CD14-positive monocyte (primary cell): ENCODE results near the gene REELD1. TPM values are rescaled to one million over a fixed set of nuclear protein-coding genes. Genes with fewer than 3 reads are reported as not detected.

ENCODE experiments used
- DNase-seq, 3 donors: peaks; one replicate each; pipeline ENCODE4 v3.0.0-alpha.2; 2011 to 2022
- H2AFZ ChIP-seq: 2 replicates; pipeline ENCODE4 v1.6.0; 2012; ENCODE audit warnings: mild to moderate bottlenecking, low read depth, low read length, inconsistent platforms; ENCODE audit not compliant: insufficient read depth, poor library complexity, severe bottlenecking
- H3K27ac ChIP-seq, 2 donors: 1 replicate in 1 of 2; 2 replicates in 1 of 2; pipeline ENCODE4 v1.5.1; 2012 to 2013; ENCODE audit warnings: low read length in 2 of 2, control low read depth in 1 of 2, inconsistent platforms in 1 of 2, low read depth in 1 of 2, mild to moderate bottlenecking in 1 of 2
- H3K27me3 ChIP-seq, 2 donors: one replicate each; pipeline versions ENCODE4 v1.6.0 to v1.6.1; 2011 to 2013; ENCODE audit warnings: low read length in 2 of 2; ENCODE audit not compliant: control insufficient read depth in 2 of 2, insufficient read depth in 2 of 2
- H3K36me3 ChIP-seq, 2 donors: replicated peaks in 1 of 2; 1 replicate in 1 of 2; 2 replicates in 1 of 2; pipeline versions ENCODE4 v1.5.1 to v1.6.1; 2012 to 2013; ENCODE audit warnings: low read length in 2 of 2, control low read depth in 1 of 2, inconsistent platforms in 1 of 2, mild to moderate bottlenecking in 1 of 2; ENCODE audit not compliant: insufficient read depth in 2 of 2, control insufficient read depth in 1 of 2
- H3K4me1 ChIP-seq, 2 donors: 1 replicate in 1 of 2; 2 replicates in 1 of 2; pipeline versions ENCODE4 v1.5.1 to v1.6.1; 2012 to 2013; ENCODE audit warnings: low read length in 2 of 2, control low read depth in 1 of 2, inconsistent platforms in 1 of 2, mild to moderate bottlenecking in 1 of 2, moderate library complexity in 1 of 2; ENCODE audit not compliant: insufficient read depth in 2 of 2, control insufficient read depth in 1 of 2
- H3K4me2 ChIP-seq: replicated peaks from 2 replicates; pipeline ENCODE3; 2012; ENCODE audit warnings: low read length, moderate library complexity, mild to moderate bottlenecking; ENCODE audit not compliant: poor library complexity, severe bottlenecking; ENCODE audit errors: extremely low read depth
- H3K4me3 ChIP-seq, 3 experiments: fragments of 200-600 bp in 1 of 3; sonication (generic) in 1 of 3; replicated peaks in 1 of 3; 1 replicate in 2 of 3; 2 replicates in 1 of 3; pipeline ENCODE4 v1.5.1; 2011 to 2013; ENCODE audit warnings: low read length in 3 of 3, mild to moderate bottlenecking in 3 of 3, control low read depth in 2 of 3, low read depth in 2 of 3, inconsistent platforms in 1 of 3, moderate library complexity in 1 of 3
- H3K79me2 ChIP-seq: 2 replicates; pipeline ENCODE4 v1.6.0; 2012; ENCODE audit warnings: mild to moderate bottlenecking, control low read depth, inconsistent platforms, low read length, moderate library complexity; ENCODE audit not compliant: insufficient read depth
- H3K9ac ChIP-seq: 2 replicates; pipeline ENCODE4 v1.6.0; 2017; ENCODE audit warnings: low read length, mild to moderate bottlenecking; ENCODE audit not compliant: insufficient read depth, poor library complexity, severe bottlenecking
- H3K9me3 ChIP-seq, 2 donors: replicated peaks in 1 of 2; 1 replicate in 1 of 2; 2 replicates in 1 of 2; pipeline versions ENCODE4 v1.5.1 to v1.6.1; 2012 to 2013; ENCODE audit warnings: low read length in 2 of 2, control low read depth in 1 of 2; ENCODE audit not compliant: control insufficient read depth in 1 of 2, insufficient read depth in 1 of 2
- H4K20me1 ChIP-seq: 2 replicates; pipeline ENCODE4 v1.6.0; 2012; ENCODE audit warnings: mild to moderate bottlenecking, low read length, control low read depth, moderate library complexity; ENCODE audit not compliant: insufficient read depth
- H3K27ac Mint-ChIP-seq, 7 donors: one replicate each; pipeline ENCODE4 v1.8.0; 2020; ENCODE audit warnings: mild to moderate bottlenecking in 7 of 7, mixed read lengths in 7 of 7, moderate library complexity in 6 of 7, inconsistent platforms in 2 of 7
- H3K27me3 Mint-ChIP-seq, 3 donors: one replicate each; pipeline ENCODE4 v1.8.0; 2021 to 2022; ENCODE audit warnings: low read depth in 3 of 3, mild to moderate bottlenecking in 3 of 3, mixed read lengths in 3 of 3, moderate library complexity in 3 of 3, inconsistent platforms in 1 of 3
- H3K36me3 Mint-ChIP-seq, 2 donors: one replicate each; pipeline ENCODE4 v1.8.0; 2020; ENCODE audit warnings: mixed read lengths in 2 of 2, inconsistent platforms in 1 of 2, mild to moderate bottlenecking in 1 of 2
- H3K4me1 Mint-ChIP-seq: one replicate; pipeline ENCODE4 v1.8.0; 2020; ENCODE audit warnings: mild to moderate bottlenecking, mixed read lengths
- H3K4me3 Mint-ChIP-seq, 2 donors: one replicate each; pipeline ENCODE4 v1.8.0; 2020; ENCODE audit warnings: mild to moderate bottlenecking in 2 of 2, mixed read lengths in 2 of 2, moderate library complexity in 1 of 2
- H3K9me3 Mint-ChIP-seq, 7 donors: one replicate each; pipeline ENCODE4 v1.8.0; 2020 to 2022; ENCODE audit warnings: mixed read lengths in 7 of 7, mild to moderate bottlenecking in 6 of 7, moderate library complexity in 6 of 7, inconsistent platforms in 2 of 7
- CTCF ChIP-seq: fragments of 200-600 bp; IDR thresholded peaks from one replicate; pipeline ENCODE4 v1.8.0; 2022; ENCODE audit warnings: antibody characterized with exemption, mild to moderate bottlenecking
- WGBS: methylation state at CpG from one replicate; pipeline ENCODE4 v1.1.5; 2013; ENCODE audit warnings: missing lambda C conversion rate; ENCODE audit not compliant: insufficient coverage; 5-methylcytosine and 5-hydroxymethylcytosine counted together
- intact Hi-C, 2 donors: fragments of 100-400 bp; cut with micrococcal nuclease; formaldehyde crosslinking; loops; one replicate each; pipeline versions ENCODE4 v1.15.0 to v1.15.1; 2023
- polyA plus RNA-seq, 3 donors: library from polyadenylated mRNA; depleted of rRNA in 1 of 3; unstranded in 2 of 3; stranded (reverse) in 1 of 3; fragments of 300-500 nt in 2 of 3; fragments of >200 nt in 1 of 3; fragmentation: Illumina TruSeq in 2 of 3; gene quantifications; 1 replicate in 2 of 3; 2 replicates in 1 of 3; pipeline ENCODE4 v1.2.3, GENCODE V29; 2012 to 2021

The REELD1 gene
- polyA plus RNA-seq, 3 donors: 1.5 TPM; not detected in 2

- DNase-seq: no peak
- H3K4me3 ChIP-seq: no peak overlapping the region
- no peak overlapping the region for H2AFZ ChIP-seq
- Mint-ChIP-seq H3K4me1 (peaks cover 28% of the 10 kb centered on the region), H3K27me3 (peaks cover 5 to 10% (median 7%) of the 10 kb centered on the region in 3 donors), H3K9me3 (peaks cover 0 to 9% (median 2%) of the 10 kb centered on the region in 7 donors), H3K4me3 (no peak overlapping the region), H3K36me3 (no peaks in the 10 kb centered on the region), H3K27ac (peak overlapping the region in 2 of 7 donors; percentile 2 to 46)
- no peak overlapping the region for H3K27ac ChIP-seq
- no peaks in the 10 kb centered on the region for H3K36me3 ChIP-seq
- WGBS: 100% methylated on average over 2 of the region's 5 CpGs
- no peaks in the 10 kb centered on the region for H3K79me2 ChIP-seq
- H3K27me3 ChIP-seq: no peaks in the 10 kb centered on the region
- H3K9me3 ChIP-seq: peaks cover 0 to 5% of the 10 kb centered on the region in 2 donors
- H4K20me1 ChIP-seq: no peaks in the 10 kb centered on the region
- H3K9ac ChIP-seq: no peak overlapping the region
- intact Hi-C loops: no loop called here
- no peak for TF ChIP-seq CTCF
- H3K4me2 ChIP-seq: no peak overlapping the region
- H3K4me1 ChIP-seq: peaks cover 11 to 12% of the 10 kb centered on the region in 2 donors
Observed at GRCh38 chr4:146236216-146236615, 21.9 kb downstream of the REELD1 start.

GRCh38 chr4:146237092-146237491 lies 22.8 kb downstream of the REELD1 start:
- Mint-ChIP-seq H3K4me3 (no peak overlapping the region), H3K27me3 (peaks cover 5 to 10% (median 7%) of the 10 kb centered on the region in 3 donors), H3K36me3 (no peaks in the 10 kb centered on the region), H3K4me1 (peaks cover 31% of the 10 kb centered on the region), H3K9me3 (peaks cover 0 to 4% (median 2%) of the 10 kb centered on the region in 7 donors), H3K27ac (no peak overlapping the region)
- Histone ChIP-seq H3K4me2 (no peak overlapping the region), H3K36me3 (no peaks in the 10 kb centered on the region), H3K79me2 (no peaks in the 10 kb centered on the region), H3K27me3 (no peaks in the 10 kb centered on the region), H3K4me1 (peaks cover 11 to 15% of the 10 kb centered on the region in 2 donors), H4K20me1 (no peaks in the 10 kb centered on the region), H3K4me3 (no peak overlapping the region), H3K27ac (no peak overlapping the region), H3K9ac (no peak overlapping the region), H2AFZ (no peak overlapping the region), H3K9me3 (peaks cover 0 to 2% of the 10 kb centered on the region in 2 donors)
- 100% methylated on average over 3 of the region's 6 CpGs for WGBS
- no peak for DNase-seq
- no peak for TF ChIP-seq CTCF
- intact Hi-C loops: no loop called here
